ENCODE results near the gene BUB1. TPM values are rescaled to one million over a fixed set of nuclear protein-coding genes. Genes with fewer than 3 reads are reported as not detected.

Gene BUB1
- total RNA-seq = 5.1 and 27.0 TPM in 2 replicates

DNA sequence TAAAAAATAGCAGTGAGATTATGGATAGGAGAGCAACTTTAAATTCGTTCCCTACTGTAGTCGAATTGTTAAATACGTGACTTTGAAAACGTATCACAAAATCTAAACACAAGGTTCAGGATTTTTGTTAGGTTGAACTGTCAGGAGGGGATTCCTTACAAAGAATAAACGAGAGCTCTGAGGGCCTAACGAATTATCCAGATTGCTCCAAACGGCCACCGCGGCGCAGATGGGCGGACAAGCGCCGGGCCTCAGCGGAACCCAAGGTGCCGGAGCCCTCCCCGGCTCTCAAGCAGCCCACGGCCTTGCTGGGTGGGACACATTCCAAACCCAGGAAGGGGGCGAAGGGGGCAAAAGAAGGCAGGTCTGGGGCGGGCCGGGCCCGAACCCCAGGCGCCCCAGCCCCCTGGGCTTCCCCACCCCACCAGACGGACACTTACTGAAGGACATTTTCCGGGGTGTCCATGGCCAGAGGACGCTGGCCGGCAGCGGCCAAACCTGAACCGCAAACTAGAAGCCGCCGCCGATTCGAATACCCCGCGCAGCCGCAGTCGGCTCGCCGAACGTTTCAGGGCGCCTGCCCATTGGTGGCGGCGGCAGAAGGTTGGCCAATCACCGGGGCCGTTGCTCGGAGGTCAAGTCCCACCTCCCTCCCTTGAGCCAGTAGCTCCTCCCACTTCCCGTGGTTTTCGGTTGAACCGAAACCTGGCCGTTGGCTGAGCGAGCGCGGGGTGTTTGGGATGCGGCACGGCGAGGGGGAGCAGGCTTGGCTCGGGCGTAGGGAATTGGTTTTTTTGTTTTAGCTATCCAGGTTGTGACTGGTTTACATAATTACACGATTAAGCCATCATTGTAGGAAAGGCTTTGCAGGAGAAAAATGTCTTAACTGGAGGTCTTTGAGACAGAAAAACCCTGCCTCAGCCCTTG is at the start of gene BUB1:
Gene BUB1 (minus strand): TSS at position 534 of the 927 bp plus-strand sequence. CDS start 68 bp downstream, at position 466.

Other genes with a start within 250 kb of the BUB1 start
- gene LIMS4, start 205.2 kb downstream of the BUB1 start, total RNA-seq = 3.1 and 9.4 TPM in 2 replicates
- gene RGPD6, start 100.8 kb downstream of the BUB1 start, total RNA-seq = 24.3 and 25.7 TPM in 2 replicates
- gene ACOXL, start 54.5 kb upstream of the BUB1 start, total RNA-seq = not detected in 2 replicates

All from smooth muscle cell of the pulmonary artery (primary cell).